Activated naive CD4-positive, alpha-beta T cell treated with Interleukin-2 at 50 U/mL for 16 hours (primary cell): Measurements from ENCODE around the gene MC3R.
"Not testable (repeated sequence)": the region's sequence is repeated elsewhere in the genome, so short reads cannot be mapped to it uniquely, and the experiment has no call there.

Source experiments
- DNase-seq: peaks from one replicate; pipeline ENCODE4 v3.0.0-alpha.2; 2020

The MC3R gene

DNA sequence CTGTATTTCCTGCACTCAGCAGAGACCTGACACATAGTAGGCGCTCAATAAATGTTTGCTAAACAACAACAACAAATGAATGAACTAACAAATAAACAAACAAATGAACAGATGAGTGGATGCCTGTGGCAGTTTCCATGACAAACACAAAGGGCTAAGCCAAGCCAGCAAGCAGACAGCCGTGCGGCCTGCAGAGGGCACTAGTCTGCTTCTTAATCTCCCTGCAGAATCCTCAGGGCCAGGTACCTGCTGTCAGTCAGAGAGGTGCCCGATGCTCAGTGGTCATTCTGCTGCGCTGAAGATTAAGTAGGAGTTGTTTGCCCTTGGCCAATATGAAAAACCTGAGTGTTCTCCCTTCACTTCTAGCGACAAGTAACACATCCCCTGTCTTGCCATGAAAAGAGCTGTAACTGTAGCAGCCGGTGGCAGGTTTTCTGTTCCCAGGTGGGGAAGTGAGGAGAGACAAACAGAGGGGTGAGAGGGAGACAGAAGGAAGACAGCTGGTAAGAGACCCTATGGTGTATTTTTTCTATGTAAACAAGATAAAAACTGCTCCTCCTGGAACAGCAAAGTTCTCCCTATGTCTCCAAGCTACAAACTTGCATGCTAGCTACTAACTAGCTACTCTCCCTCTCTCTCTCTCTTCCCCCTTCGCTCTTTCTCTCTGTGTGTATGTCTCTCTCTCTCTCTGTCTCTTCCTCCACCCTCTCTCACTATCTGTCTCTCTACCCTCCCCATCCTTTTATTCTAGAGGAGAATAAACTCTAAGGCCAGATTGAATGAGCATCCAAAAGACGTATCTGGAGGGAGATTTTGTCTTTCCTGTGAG is at the start of gene MC3R:
Gene MC3R, plus strand, starts transcription at position 779 of the 829 bp plus-strand sequence. CDS start 112 bp downstream, outside the sequence.
- peak; percentile 30 for DNase-seq

GRCh38 chr20:56200456-56200855 is 48.1 kb upstream of the MC3R start:
- DNase-seq: no peak

DNA sequence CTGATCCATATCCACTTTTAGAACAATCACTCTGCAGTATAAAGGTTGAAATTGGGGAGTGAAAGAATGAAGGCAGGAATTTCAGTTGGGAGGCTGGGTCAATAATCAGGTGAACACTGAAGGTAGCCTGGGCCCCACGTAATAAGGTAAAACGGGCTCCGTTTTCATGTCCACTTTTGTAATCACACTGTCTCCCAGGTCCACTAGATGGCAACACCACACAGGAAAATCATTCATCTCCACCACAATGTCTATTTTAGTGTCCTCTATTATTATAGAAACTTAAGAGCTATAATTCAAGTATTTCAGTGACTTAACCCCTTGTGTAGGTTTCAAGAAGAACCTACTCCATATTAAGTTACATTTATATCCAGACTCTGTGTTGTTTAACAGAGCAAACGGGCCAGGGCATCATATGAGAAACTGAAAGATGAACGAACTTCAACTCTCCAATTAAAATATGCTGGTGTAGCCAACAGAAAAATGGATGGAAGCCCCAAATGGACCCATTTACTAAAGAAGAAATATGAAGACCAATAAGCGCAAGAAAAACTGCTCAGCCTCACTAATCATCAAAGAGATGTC is 45.9 kb upstream of the MC3R start:
- no peak for DNase-seq

- no peak for DNase-seq
These were observed 44.3 kb upstream of the MC3R start for GRCh38 chr20:56204206-56204605.

GRCh38 chr20:56205346-56205745 is 43.2 kb upstream of the MC3R start:
- no peak for DNase-seq

- no peak for DNase-seq
These were observed 40.9 kb upstream of the MC3R start for GRCh38 chr20:56207656-56208055.

GRCh38 chr20:56208121-56208520 is 40.4 kb upstream of the MC3R start:
- no peak for DNase-seq

GRCh38 chr20:56211051-56211450 is 37.5 kb upstream of the MC3R start:
- no peak for DNase-seq

DNA sequence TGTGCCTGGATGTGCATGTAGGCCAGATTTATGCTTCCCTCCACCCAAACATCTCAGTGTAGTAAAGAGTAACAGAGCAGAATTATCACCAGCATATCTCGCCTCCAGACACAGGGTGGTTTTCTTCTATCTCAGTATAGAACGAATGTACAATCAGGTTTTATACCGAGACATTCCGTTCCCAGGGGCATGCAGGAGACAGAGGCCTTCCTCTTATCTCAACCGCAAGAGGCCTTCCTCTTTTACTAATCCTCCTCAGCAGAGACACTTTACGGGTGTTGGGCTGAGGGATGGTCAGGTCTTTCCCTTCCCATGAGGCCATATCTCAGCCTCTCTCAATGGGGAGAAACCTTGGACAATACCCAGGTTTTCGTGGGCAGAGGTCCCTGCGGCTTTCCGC is 36.4 kb upstream of the MC3R start:
- no peak for DNase-seq

GRCh38 chr20:56213321-56213720 is 35.2 kb upstream of the MC3R start:
- no peak for DNase-seq

- no peak for DNase-seq
These were observed 33.4 kb upstream of the MC3R start for GRCh38 chr20:56215115-56215514.

- DNase-seq: no peak
These were observed 30.7 kb upstream of the MC3R start for GRCh38 chr20:56217829-56218228.

- DNase-seq: not testable (repeated sequence)
These were observed 27.3 kb upstream of the MC3R start for GRCh38 chr20:56221186-56221585.

DNA sequence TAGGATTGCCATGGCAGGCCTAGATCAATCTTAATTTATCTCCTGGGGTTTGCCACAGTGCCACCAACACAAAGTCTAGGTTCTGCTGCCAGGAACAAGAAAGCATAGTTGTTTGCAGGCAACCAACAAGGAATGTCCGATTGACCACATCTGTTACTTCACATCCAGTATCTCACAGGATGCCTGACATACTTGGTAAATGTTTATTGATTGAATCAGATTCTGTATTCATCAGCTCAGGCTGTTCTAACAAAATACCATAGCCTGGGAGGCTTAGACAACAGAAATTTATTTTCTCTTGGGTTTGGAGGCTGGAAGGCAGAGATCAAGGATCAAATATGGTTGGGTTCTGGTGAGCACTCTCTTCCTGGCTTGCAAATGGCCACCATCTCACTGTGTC is 26.3 kb upstream of the MC3R start:
- DNase-seq: no peak

GRCh38 chr20:56222945-56223344 is 25.6 kb upstream of the MC3R start:
- DNase-seq: no peak

DNA sequence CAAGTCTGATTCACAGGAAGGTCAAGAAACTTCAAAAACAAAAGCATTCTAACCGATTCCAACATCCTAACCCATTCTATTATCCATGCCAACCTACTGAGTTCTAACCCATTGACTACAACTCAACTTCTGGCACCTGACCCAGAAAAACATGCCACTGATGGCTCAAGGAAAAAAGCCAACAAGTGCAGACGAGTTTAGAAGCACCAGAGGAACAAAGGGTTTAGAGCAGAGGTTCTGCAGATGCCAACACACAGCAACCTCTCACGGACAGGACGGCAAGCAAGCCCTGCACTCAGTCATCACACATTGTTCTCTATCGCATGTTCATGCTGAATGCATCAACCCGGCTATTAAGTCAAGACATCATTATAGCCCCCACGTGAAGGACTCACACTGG is 25.2 kb upstream of the MC3R start:
- DNase-seq: no peak

GRCh38 chr20:56228021-56228420 is 20.5 kb upstream of the MC3R start:
- no peak for DNase-seq

DNA sequence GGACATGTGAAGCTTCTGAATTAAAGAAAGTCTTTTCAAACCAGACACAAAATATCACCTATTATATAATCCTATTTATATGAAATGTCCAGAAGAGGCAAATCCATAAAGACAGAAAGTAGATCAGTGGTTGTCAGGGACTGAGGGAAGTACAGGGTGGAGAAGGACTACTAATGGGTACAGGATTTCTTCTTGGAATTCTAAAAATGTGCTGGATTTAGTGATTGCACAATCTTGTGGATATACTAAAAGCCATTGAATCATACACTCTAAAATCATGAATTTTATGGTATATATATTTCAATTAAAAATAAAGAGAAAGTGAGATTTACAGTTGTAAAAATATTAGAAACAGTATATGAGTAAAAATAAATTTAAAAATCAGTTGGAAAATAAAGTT is 18.7 kb upstream of the MC3R start:
- no peak for DNase-seq

- DNase-seq: no peak
These were observed 14.4 kb upstream of the MC3R start for GRCh38 chr20:56234110-56234509.

DNA sequence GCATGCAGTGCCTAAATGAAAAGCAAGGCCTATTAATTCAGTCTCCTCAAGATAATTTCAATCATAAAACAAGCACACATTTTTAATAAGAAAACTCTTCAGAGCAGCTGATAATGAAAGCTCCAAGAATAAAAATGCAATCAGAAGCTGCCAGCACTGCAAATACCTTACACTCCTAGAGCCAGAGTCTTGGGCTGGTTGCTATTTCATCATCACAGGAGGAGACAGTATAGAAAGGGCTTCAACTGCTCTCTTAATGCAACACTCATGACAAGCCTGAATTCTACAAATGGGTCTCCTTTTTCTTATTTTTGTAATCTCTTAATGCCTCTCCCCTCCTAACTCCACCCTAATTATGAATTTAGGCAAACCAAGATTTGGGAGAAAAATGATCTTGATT is 11.2 kb upstream of the MC3R start:
- no peak for DNase-seq

DNA sequence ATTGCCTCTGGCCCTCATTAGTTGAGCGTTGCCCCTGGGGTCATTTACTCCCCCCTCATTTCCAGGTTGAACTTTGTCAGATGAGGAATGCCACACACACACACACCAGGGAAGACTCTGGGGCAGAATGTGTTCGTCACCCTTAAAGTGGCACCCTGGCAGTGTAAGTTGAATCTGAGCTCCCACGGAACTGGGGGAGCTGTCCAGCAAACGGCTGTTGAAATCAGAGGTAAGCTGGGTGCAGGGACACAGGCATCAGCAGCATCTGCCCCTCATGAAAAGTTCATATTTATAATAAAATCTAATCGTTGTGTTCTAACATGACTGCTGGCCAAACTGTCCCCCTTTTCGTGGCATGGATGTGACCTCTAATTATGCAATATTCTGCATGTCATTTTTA is 4.3 kb upstream of the MC3R start:
- DNase-seq: no peak

- DNase-seq: no peak
These were observed 2.8 kb upstream of the MC3R start for GRCh38 chr20:56245761-56246160.

- no peak for DNase-seq
These were observed 868 bp downstream of the MC3R start for GRCh38 chr20:56249244-56249955.

DNA sequence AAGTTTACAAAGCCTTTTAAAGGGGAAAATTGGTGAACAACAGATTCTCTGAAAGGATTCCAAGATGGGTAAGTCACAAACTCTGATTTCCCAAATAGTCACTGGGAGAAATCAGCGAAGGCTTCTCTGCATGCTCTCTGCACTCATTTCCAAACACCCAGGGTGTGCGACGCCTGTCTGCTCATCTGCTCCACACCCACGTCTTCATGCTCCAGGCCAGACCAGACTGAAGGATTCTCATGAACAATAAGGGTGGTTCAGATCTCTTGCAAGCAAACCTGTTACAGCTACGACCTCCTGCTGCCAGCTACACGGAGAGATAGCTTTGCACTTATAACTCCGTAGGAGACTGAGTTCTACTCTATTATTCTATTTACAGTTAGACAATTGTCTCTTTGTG is 1.4 kb downstream of the MC3R start:
- DNase-seq: no peak
